H1 (cell line): ENCODE measurements around the gene CRABP1. TPM values are rescaled to one million over a fixed set of nuclear protein-coding genes. Genes with fewer than 3 reads are reported as not detected.

Experiments
- CTCF ChIA-PET: fragments of 300-600 bp; sonication (Branson Sonifier 250); formaldehyde crosslinking; loops from one replicate; lab custom pipeline; 2021; ENCODE audit not compliant: partially characterized antibody; lab: Charles Lee
- POLR2A ChIA-PET: fragments of 300-600 bp; sonication (Branson Sonifier 250); formaldehyde crosslinking; loops from one replicate; lab custom pipeline; 2021; ENCODE audit warnings: inconsistent platforms; ENCODE audit not compliant: partially characterized antibody; lab: Charles Lee
- DNase-seq, 2 experiments: peaks; one replicate each; pipeline versions ENCODE4 v3.0.0 to v3.0.0-alpha.2; 2010 to 2022; ENCODE audit warnings: low spot score in 2 of 2, low read depth in 1 of 2, mixed read lengths in 1 of 2
- FAIRE-seq: peaks from 2 replicates; lab custom pipeline; 2011; peaks lifted over from hg19 to GRCh38; lab: Jason Lieb, UNC
- H2AFZ ChIP-seq: 2 replicates; pipeline ENCODE4 v1.8.1; 2012; ENCODE audit warnings: low read length, inconsistent platforms
- H2AK5ac ChIP-seq: 2 replicates; pipeline ENCODE4 v1.6.1; 2013; ENCODE audit warnings: low read depth, low read length
- H2BK120ac ChIP-seq: replicated peaks from 2 replicates; pipeline ENCODE3; 2013; ENCODE audit warnings: low read depth, low read length, inconsistent platforms
- H2BK12ac ChIP-seq: 2 replicates; pipeline ENCODE4 v1.6.1; 2013; ENCODE audit warnings: low read depth, low read length
- H2BK15ac ChIP-seq: 2 replicates; pipeline ENCODE4 v1.6.1; 2013; ENCODE audit warnings: low read length
- H2BK20ac ChIP-seq: 2 replicates; pipeline ENCODE4 v1.6.1; 2013; ENCODE audit warnings: low read length
- H2BK5ac ChIP-seq: 2 replicates; pipeline ENCODE4 v1.6.1; 2013; ENCODE audit warnings: low read depth, low read length
- H3K14ac ChIP-seq: 2 replicates; pipeline ENCODE4 v1.6.1; 2013; ENCODE audit warnings: inconsistent platforms; ENCODE audit not compliant: insufficient read length
- H3K18ac ChIP-seq: 2 replicates; pipeline ENCODE4 v1.6.1; 2013; ENCODE audit warnings: low read length; ENCODE audit errors: extremely low read depth
- H3K23ac ChIP-seq: 2 replicates; pipeline ENCODE4 v1.6.1; 2013; ENCODE audit warnings: inconsistent platforms; ENCODE audit not compliant: insufficient read length
- H3K23me2 ChIP-seq: 2 replicates; pipeline ENCODE4 v1.6.1; 2013; ENCODE audit warnings: low read depth, low read length
- H3K27ac ChIP-seq: 2 replicates; pipeline ENCODE4 v1.6.1; 2011; ENCODE audit warnings: low read depth, low read length, inconsistent platforms
- H3K27me3 ChIP-seq, 4 experiments: replicated peaks in 1 of 4; 1 replicate in 1 of 4; 2 replicates in 3 of 4; pipeline versions ENCODE4 v1.6.1 to v1.8.1; 2011 to 2013; ENCODE audit warnings: low read length in 3 of 4, mild to moderate bottlenecking in 3 of 4, inconsistent platforms in 2 of 4, mixed read lengths in 2 of 4, moderate library complexity in 1 of 4; ENCODE audit not compliant: control insufficient read depth in 3 of 4, insufficient read depth in 3 of 4; ENCODE audit errors: extremely low read depth in 1 of 4
- H3K36me3 ChIP-seq, 4 experiments: 2 replicates each; pipeline versions ENCODE4 v1.6.1 to v1.8.1; 2011 to 2013; ENCODE audit warnings: mild to moderate bottlenecking in 4 of 4, low read length in 3 of 4, moderate library complexity in 2 of 4, control low read depth in 1 of 4, inconsistent platforms in 1 of 4; ENCODE audit not compliant: insufficient read depth in 4 of 4, control insufficient read depth in 2 of 4
- H3K4ac ChIP-seq: replicated peaks from 2 replicates; pipeline ENCODE3; 2013; ENCODE audit warnings: low read length, low read depth, mixed read lengths, inconsistent platforms; ENCODE audit not compliant: insufficient read length
- H3K4me1 ChIP-seq, 4 experiments: replicated peaks in 1 of 4; 1 replicate in 1 of 4; 2 replicates in 3 of 4; pipeline versions ENCODE4 v1.6.1 to v1.8.1; 2011 to 2013; ENCODE audit warnings: low read length in 3 of 4, inconsistent platforms in 2 of 4, mixed read lengths in 1 of 4; ENCODE audit not compliant: insufficient read depth in 4 of 4, control insufficient read depth in 3 of 4
- H3K4me2 ChIP-seq, 2 experiments: 2 replicates each; pipeline versions ENCODE4 v1.6.1 to v1.8.1; 2011 to 2013; ENCODE audit warnings: low read depth in 2 of 2, low read length in 2 of 2, control low read depth in 1 of 2, inconsistent platforms in 1 of 2, mild to moderate bottlenecking in 1 of 2; ENCODE audit not compliant: insufficient read depth in 1 of 2
- H3K4me3 ChIP-seq, 4 experiments: fragments of 200-600, 300-600 bp in 1 of 4; sonication (generic), shearing (Covaris generic), sonication (Bioruptor Twin) in 1 of 4; 2 replicates each; pipeline versions ENCODE4 v1.5.1 to v1.8.1; 2011 to 2016; ENCODE audit warnings: low read length in 4 of 4, low read depth in 3 of 4, control low read depth in 2 of 4, inconsistent platforms in 2 of 4, mild to moderate bottlenecking in 2 of 4, mixed read lengths in 1 of 4, moderate library complexity in 1 of 4; ENCODE audit not compliant: insufficient read depth in 2 of 4; ENCODE audit errors: extremely low read depth in 1 of 4
- H3K56ac ChIP-seq: replicated peaks from 2 replicates; pipeline ENCODE3; 2013; ENCODE audit warnings: low read depth, mild to moderate bottlenecking, mixed read lengths, low read length, inconsistent platforms; ENCODE audit not compliant: insufficient read length
- H3K79me1 ChIP-seq: 2 replicates; pipeline ENCODE4 v1.6.1; 2013; ENCODE audit warnings: low read depth, low read length, control low read depth
- H3K79me2 ChIP-seq, 2 experiments: 2 replicates each; pipeline versions ENCODE4 v1.6.1 to v1.8.1; 2012 to 2013; ENCODE audit warnings: low read length in 2 of 2, mild to moderate bottlenecking in 2 of 2, inconsistent platforms in 1 of 2; ENCODE audit not compliant: insufficient read depth in 2 of 2, control insufficient read depth in 1 of 2
- H3K9ac ChIP-seq, 4 experiments: replicated peaks in 1 of 4; 1 replicate in 1 of 4; 2 replicates in 3 of 4; pipeline versions ENCODE4 v1.6.1 to v1.8.1; 2011 to 2013; ENCODE audit warnings: low read depth in 3 of 4, low read length in 3 of 4, control low read depth in 2 of 4, mild to moderate bottlenecking in 2 of 4, moderate library complexity in 2 of 4, inconsistent platforms in 1 of 4; ENCODE audit errors: extremely low read depth in 1 of 4
- H3K9me3 ChIP-seq, 2 experiments: 2 replicates each; pipeline versions ENCODE4 v1.6.1 to v1.8.1; 2012 to 2013; ENCODE audit warnings: mild to moderate bottlenecking in 2 of 2, moderate library complexity in 2 of 2, control low read depth in 1 of 2, inconsistent platforms in 1 of 2, low read depth in 1 of 2, low read length in 1 of 2, mixed read lengths in 1 of 2; ENCODE audit not compliant: insufficient read depth in 2 of 2
- H4K20me1 ChIP-seq, 2 experiments: replicated peaks in 1 of 2; 2 replicates each; pipeline versions ENCODE3 to v1.8.1; 2011 to 2013; ENCODE audit warnings: inconsistent platforms in 2 of 2, low read length in 2 of 2, mild to moderate bottlenecking in 1 of 2; ENCODE audit not compliant: insufficient read depth in 2 of 2, control insufficient read depth in 1 of 2
- H4K5ac ChIP-seq: 2 replicates; pipeline ENCODE4 v1.6.1; 2013; ENCODE audit warnings: low read length, low read depth, mixed read lengths, inconsistent platforms; ENCODE audit not compliant: insufficient read length
- H4K8ac ChIP-seq: 2 replicates; pipeline ENCODE4 v1.8.0; 2013; ENCODE audit warnings: mild to moderate bottlenecking, moderate library complexity, low read length, inconsistent platforms; ENCODE audit not compliant: insufficient read depth; ENCODE audit errors: extremely low read depth
- H4K91ac ChIP-seq: replicated peaks from 2 replicates; pipeline ENCODE3; 2013; ENCODE audit warnings: low read length, mixed read lengths, inconsistent platforms; ENCODE audit not compliant: insufficient read length
- CTCF ChIP-seq, 3 experiments: IDR thresholded peaks; 1 replicate in 2 of 3; 2 replicates in 1 of 3; pipeline versions ENCODE4 v1.5.1 to v1.6.1; 2011; ENCODE audit warnings: low read length in 3 of 3, mild to moderate bottlenecking in 3 of 3, inconsistent platforms in 2 of 3, low read depth in 1 of 3, moderate library complexity in 1 of 3; ENCODE audit not compliant: insufficient read depth in 1 of 3; ENCODE audit errors: control extremely low read depth in 1 of 3
- E2F6 ChIP-seq: IDR thresholded peaks from 2 replicates; pipeline ENCODE4 v1.6.1; 2012; ENCODE audit warnings: inconsistent platforms
- EP300 ChIP-seq, 2 experiments: IDR thresholded peaks; 1 replicate in 1 of 2; 2 replicates in 1 of 2; pipeline ENCODE4 v1.6.1; 2011 to 2012; ENCODE audit warnings: low read depth in 2 of 2, low read length in 2 of 2, mild to moderate bottlenecking in 2 of 2, borderline replicate concordance in 1 of 2, inconsistent platforms in 1 of 2, moderate library complexity in 1 of 2
- NANOG ChIP-seq: IDR thresholded peaks from 2 replicates; pipeline ENCODE4 v1.6.1; 2011; ENCODE audit warnings: low read length, low read depth, mild to moderate bottlenecking, inconsistent platforms; ENCODE audit not compliant: insufficient read depth, poor library complexity, severe bottlenecking
- POLR2AphosphoS5 ChIP-seq: IDR thresholded peaks from 2 replicates; pipeline ENCODE4 v1.6.1; 2011; ENCODE audit warnings: low read depth, low read length
- RXRA ChIP-seq: IDR thresholded peaks from 2 replicates; pipeline ENCODE4 v1.6.1; 2011; ENCODE audit warnings: low read depth, mild to moderate bottlenecking, low read length, moderate library complexity; ENCODE audit not compliant: insufficient read depth
- SUZ12 ChIP-seq: fragments of 200-600 bp; sonication (generic); IDR thresholded peaks from 2 replicates; pipeline ENCODE4 v1.6.1; 2012; ENCODE audit warnings: mild to moderate bottlenecking, inconsistent platforms, low read length, moderate library complexity, mixed read lengths
- WGBS, 2 experiments: shearing (Covaris generic) in 1 of 2; methylation state at CpG; one replicate each; pipeline versions ENCODE4 v1.1.6 to v1.1.7; 2013 to 2015; ENCODE audit warnings: low lambda C conversion rate in 2 of 2, mixed read lengths in 2 of 2, inconsistent platforms in 1 of 2, low coverage in 1 of 2, missing lambda C conversion rate in 1 of 2; ENCODE audit not compliant: insufficient replicate concordance in 2 of 2, insufficient coverage in 1 of 2, insufficient read length in 1 of 2; ENCODE audit errors: extremely low coverage in 1 of 2, missing lambda C conversion rate in 1 of 2; 5-methylcytosine and 5-hydroxymethylcytosine counted together
- polyA plus RNA-seq, 7 experiments: library from polyadenylated mRNA; depleted of rRNA in 3 of 7; stranded (reverse) in 5 of 7; unstranded in 2 of 7; fragments of >200 nt in 5 of 7; fragments of 200-250 nt in 2 of 7; gene quantifications; 1 replicate in 5 of 7; 2 replicates in 1 of 7; 4 replicates in 1 of 7; pipeline versions ENCODE4 v1.2.1 to v1.2.3, GENCODE V29; 2011 to 2013; ENCODE audit warnings: missing spikeins in 2 of 7, mixed read lengths in 2 of 7
- total RNA-seq: library from RNA; stranded (reverse); fragmentation: NEBNext Ultra II Directional; extraction: Animal tissue kit (Norgen Biotek cat#: 25700); gene quantifications from 2 replicates; pipeline ENCODE4 v1.2.1, GENCODE V29; 2021
- TF ChIP-seq, protein P1 (sequence below): IDR thresholded peaks from 2 replicates; pipeline ENCODE4 v1.6.1; 2012; ENCODE audit warnings: low read length, inconsistent platforms

Gene CRABP1
- total and polyA plus RNA-seq, 2 of the 8 experiments (the other 6 are each of a cell fraction or from before 2014, with no cell fraction given), result 385 to 655 TPM

GRCh38 chr15:78368651-78369050 lies 28.5 kb downstream of the CRABP1 start:
- POLR2A ChIA-PET, result no interaction called here
- TF ChIP-seq EP300 (IDR thresholded peaks at IDR 0.05; ENCODE audit: borderline replicate concordance in 1 of 2, low read depth in 2 of 2, low read length in 2 of 2) (no peak), CTCF (IDR thresholded peaks at IDR 0.05; ENCODE audit: control extremely low read depth in 1 of 3, insufficient read depth in 1 of 3, low read depth in 1 of 3, low read length in 3 of 3) (no peak), NANOG (no peak), SUZ12 (no peak), E2F6 (no peak), POLR2AphosphoS5 (no peak), RXRA (no peak)
- TF ChIP-seq, protein P1, sequence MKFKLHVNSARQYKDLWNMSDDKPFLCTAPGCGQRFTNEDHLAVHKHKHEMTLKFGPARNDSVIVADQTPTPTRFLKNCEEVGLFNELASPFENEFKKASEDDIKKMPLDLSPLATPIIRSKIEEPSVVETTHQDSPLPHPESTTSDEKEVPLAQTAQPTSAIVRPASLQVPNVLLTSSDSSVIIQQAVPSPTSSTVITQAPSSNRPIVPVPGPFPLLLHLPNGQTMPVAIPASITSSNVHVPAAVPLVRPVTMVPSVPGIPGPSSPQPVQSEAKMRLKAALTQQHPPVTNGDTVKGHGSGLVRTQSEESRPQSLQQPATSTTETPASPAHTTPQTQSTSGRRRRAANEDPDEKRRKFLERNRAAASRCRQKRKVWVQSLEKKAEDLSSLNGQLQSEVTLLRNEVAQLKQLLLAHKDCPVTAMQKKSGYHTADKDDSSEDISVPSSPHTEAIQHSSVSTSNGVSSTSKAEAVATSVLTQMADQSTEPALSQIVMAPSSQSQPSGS, result no peak

More at GRCh38 chr15:78368651-78369050, 28.5 kb downstream of the CRABP1 start:
- H3K4me1 ChIP-seq, result peaks cover 0 to 8% (median 5%) of the 10 kb centered on the region in 4 experiments; a peak in 5 of 7 replicates
- no peaks in the 10 kb centered on the region for H3K23me2 ChIP-seq
- H2BK120ac ChIP-seq, result no peak overlapping the region
- H2BK15ac ChIP-seq, result no peak overlapping the region
- no peak overlapping the region for H2AK5ac ChIP-seq
- no peak overlapping the region for H3K4me3 ChIP-seq
- H3K4ac ChIP-seq, result no peak overlapping the region
- CTCF ChIA-PET, result interaction anchor here (0.6 to 2.5 kb wide), 6 partner anchors 15 to 64 kb away, joined by 3 to 8 read pairs (median 3); no protein-coding TSS in a partner anchor
- H3K56ac ChIP-seq, result no peak overlapping the region
- WGBS, 2 experiments, result 49% methylated on average over 5 of the region's 5 CpGs; no CpG with 5 or more reads in 1 of the 2 experiments
- H3K9me3 ChIP-seq, result no peaks in the 10 kb centered on the region
- FAIRE-seq, result peak; percentile 48
- H3K79me2 ChIP-seq, result no peaks in the 10 kb centered on the region
- no peaks in the 10 kb centered on the region for H3K36me3 ChIP-seq
- H2AFZ ChIP-seq, result no peak overlapping the region
- DNase-seq, result no peak
- H3K27ac ChIP-seq, result no peak overlapping the region
- no peak overlapping the region for H3K4me2 ChIP-seq
- H4K8ac ChIP-seq, result no peak overlapping the region
- H4K20me1 ChIP-seq, result no peaks in the 10 kb centered on the region
- no peak overlapping the region for H3K23ac ChIP-seq
- no peak overlapping the region for H3K9ac ChIP-seq
- H2BK20ac ChIP-seq, result no peak overlapping the region
- H4K91ac ChIP-seq, result no peak overlapping the region
- no peak overlapping the region for H2BK5ac ChIP-seq
- no peak overlapping the region for H3K14ac ChIP-seq
- H4K5ac ChIP-seq, result no peak overlapping the region
- no peaks in the 10 kb centered on the region for H3K27me3 ChIP-seq
- no peak overlapping the region for H3K18ac ChIP-seq
- no peaks in the 10 kb centered on the region for H3K79me1 ChIP-seq
- H2BK12ac ChIP-seq, result no peak overlapping the region
